Type B pancreatic cell (in vitro differentiated cells): ENCODE measurements around the gene UTF1. TPM values are rescaled to one million over a fixed set of nuclear protein-coding genes. Genes with fewer than 3 reads are reported as not detected.

ENCODE experiments used
- DNase-seq: peaks from one replicate; pipeline ENCODE4 v3.0.0; 2021; ENCODE audit warnings: mixed read lengths; ENCODE audit not compliant: unreplicated experiment; ENCODE audit errors: extremely low spot score
- H3K27ac Mint-ChIP-seq: 2 replicates; pipeline ENCODE4 v1.8.0; 2021; ENCODE audit warnings: mild to moderate bottlenecking, mixed read lengths
- H3K27me3 Mint-ChIP-seq: 2 replicates; pipeline ENCODE4 v1.8.0; 2021; ENCODE audit warnings: mixed read lengths
- H3K36me3 Mint-ChIP-seq: 2 replicates; pipeline ENCODE4 v1.8.0; 2021; ENCODE audit warnings: mixed read lengths
- H3K4me1 Mint-ChIP-seq: one replicate; pipeline ENCODE4 v1.8.0; 2021; ENCODE audit warnings: mixed read lengths; ENCODE audit not compliant: unreplicated experiment
- H3K4me3 Mint-ChIP-seq: 2 replicates; pipeline ENCODE4 v1.8.0; 2021; ENCODE audit warnings: mild to moderate bottlenecking, mixed read lengths
- H3K9me3 Mint-ChIP-seq: 2 replicates; pipeline ENCODE4 v1.8.0; 2021; ENCODE audit warnings: mixed read lengths
- CTCF ChIP-seq: fragments of 200-600 bp; sonication (generic); conservative IDR thresholded peaks from 2 replicates; pipeline ENCODE4 v1.5.0; 2021; ENCODE audit warnings: antibody characterized with exemption, mild to moderate bottlenecking
- microRNA-seq: library from miRNA; unstranded; fragments of <30 nt; microRNA quantifications from one replicate; pipeline ENCODE4, GENCODE V29; 2020
- total RNA-seq: library from RNA; stranded (reverse); gene quantifications from 2 replicates; pipeline ENCODE4 v1.2.1, GENCODE V29; 2021; ENCODE audit warnings: low replicate concordance

Gene UTF1
- total RNA-seq, 1 donor from 2014 or later, result not detected

- DNase-seq, result no peak
- H3K27me3 Mint-ChIP-seq, result peaks cover under 1% of the 10 kb centered on the region
- H3K4me3 Mint-ChIP-seq, result no peak overlapping the region
- no peak overlapping the region for H3K27ac Mint-ChIP-seq
- peaks cover 12% of the 10 kb centered on the region for H3K36me3 Mint-ChIP-seq
- H3K9me3 Mint-ChIP-seq, result no peaks in the 10 kb centered on the region
- TF ChIP-seq CTCF, result no peak
- peaks cover 8% of the 10 kb centered on the region for H3K4me1 Mint-ChIP-seq
Observed at GRCh38 chr10:133281084-133281483, 51.1 kb downstream of the UTF1 start.

Small RNAs within 50 kb of the gene (microRNA-seq; reads per million reads assigned to microRNA genes)
- not detected for gene MIR202

Other genes starting within 250 kb of the UTF1 start
- gene ADGRA1, start 142.3 kb upstream of the UTF1 start, total RNA-seq, result 0.99 and 1.6 TPM in 2 replicates
- 2.7 and 6.4 TPM in 2 replicates for gene KNDC1, start 70.0 kb upstream of the UTF1 start, total RNA-seq
- not detected in 2 replicates for gene VENTX, start 7.6 kb downstream of the UTF1 start, total RNA-seq
- 6.2 and 7.1 TPM in 2 replicates for gene ADAM8, start 46.7 kb downstream of the UTF1 start, total RNA-seq
- gene TUBGCP2, start 78.7 kb downstream of the UTF1 start, total RNA-seq, result 57.9 and 58.6 TPM in 2 replicates
- 39.7 and 51.9 TPM in 2 replicates for gene ZNF511, start 78.7 kb downstream of the UTF1 start, total RNA-seq
- gene CALY, start 106.7 kb downstream of the UTF1 start, total RNA-seq, result 3.6 and 8.5 TPM in 2 replicates
- gene PRAP1, start 117.2 kb downstream of the UTF1 start, total RNA-seq, result 1.3 and 2.8 TPM in 2 replicates
- 20.4 and 21.7 TPM in 2 replicates for gene FUOM, start 127.8 kb downstream of the UTF1 start, total RNA-seq
- 106 and 127 TPM in 2 replicates for gene ECHS1, start 143.1 kb downstream of the UTF1 start, total RNA-seq
- gene PAOX, start 149.0 kb downstream of the UTF1 start, total RNA-seq, result 6.9 and 8.2 TPM in 2 replicates
- 79.1 and 89.6 TPM in 2 replicates for gene MTG1, start 163.9 kb downstream of the UTF1 start, total RNA-seq
- 0.21 and 0.56 TPM in 2 replicates for gene SPRN, start 194.4 kb downstream of the UTF1 start, total RNA-seq
- gene SCART1, start 223.7 kb downstream of the UTF1 start, total RNA-seq, result 1.2 and 1.4 TPM in 2 replicates